GM12875 (cell line): ENCODE results near the gene MYOM1.
"Not testable (repeated sequence)": the region's sequence is repeated elsewhere in the genome, so short reads cannot be mapped to it uniquely, and the experiment has no call there.

Experiments used
- H3K4me3 ChIP-seq: one replicate; pipeline ENCODE4 v1.5.1; 2011; ENCODE audit warnings: low read depth, low read length, control low read depth
- CTCF ChIP-seq: IDR thresholded peaks from 2 replicates; pipeline ENCODE4 v1.5.1; 2011; ENCODE audit warnings: low read depth, mild to moderate bottlenecking, control low read depth, inconsistent platforms, low read length, moderate library complexity, borderline replicate concordance; ENCODE audit not compliant: insufficient read depth

MYOM1 gene

DNA sequence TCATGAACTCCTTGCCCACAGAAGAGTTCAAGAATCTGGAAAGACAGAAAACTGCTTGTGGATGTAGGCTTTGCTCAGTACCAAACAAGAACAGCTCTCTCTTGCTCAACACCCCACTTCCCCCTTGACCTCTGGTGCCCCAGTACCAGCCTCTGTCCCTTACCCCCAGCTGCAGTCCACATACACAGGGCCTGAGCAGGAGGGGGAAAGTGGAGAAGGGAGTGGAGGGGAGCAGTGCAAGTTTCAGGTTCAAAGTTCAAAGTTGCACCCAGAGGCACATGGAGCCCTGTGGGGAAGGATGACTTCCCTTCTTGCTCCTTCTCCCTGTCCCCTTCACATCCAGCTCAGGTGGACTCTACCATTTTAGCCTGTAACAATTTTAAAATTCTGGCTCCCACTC, 145.7 kb downstream of the MYOM1 start:
- no peak overlapping the region for H3K4me3 ChIP-seq
- TF ChIP-seq CTCF: no peak

- H3K4me3 ChIP-seq: not testable (repeated sequence)
These were observed 146.4 kb downstream of the MYOM1 start for GRCh38 chr18:3073353-3073752.

DNA sequence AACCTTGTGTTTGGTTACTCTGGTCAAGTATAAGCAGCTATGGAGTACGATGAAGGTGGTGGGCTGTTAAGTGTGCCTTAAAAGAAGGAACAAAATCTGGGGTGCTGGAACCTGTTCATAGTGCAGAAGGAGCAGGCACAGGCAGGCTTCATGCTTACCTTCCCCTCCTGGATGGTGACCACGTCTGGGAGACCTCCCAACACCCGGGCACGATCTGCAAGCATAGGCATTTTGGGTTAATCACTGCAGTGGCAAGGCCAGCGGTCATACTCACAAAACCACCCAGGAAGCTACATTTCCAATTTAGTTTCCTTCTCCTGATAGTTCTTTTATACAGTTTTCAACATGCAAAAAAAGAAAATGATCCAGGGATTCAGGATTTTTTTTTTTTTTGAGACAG, 148.1 kb downstream of the MYOM1 start:
- H3K4me3 ChIP-seq: no peak overlapping the region
- TF ChIP-seq CTCF: no peak

- no peak overlapping the region for H3K4me3 ChIP-seq
- no peak for TF ChIP-seq CTCF
These were observed 149.9 kb downstream of the MYOM1 start for GRCh38 chr18:3069671-3070433.

DNA sequence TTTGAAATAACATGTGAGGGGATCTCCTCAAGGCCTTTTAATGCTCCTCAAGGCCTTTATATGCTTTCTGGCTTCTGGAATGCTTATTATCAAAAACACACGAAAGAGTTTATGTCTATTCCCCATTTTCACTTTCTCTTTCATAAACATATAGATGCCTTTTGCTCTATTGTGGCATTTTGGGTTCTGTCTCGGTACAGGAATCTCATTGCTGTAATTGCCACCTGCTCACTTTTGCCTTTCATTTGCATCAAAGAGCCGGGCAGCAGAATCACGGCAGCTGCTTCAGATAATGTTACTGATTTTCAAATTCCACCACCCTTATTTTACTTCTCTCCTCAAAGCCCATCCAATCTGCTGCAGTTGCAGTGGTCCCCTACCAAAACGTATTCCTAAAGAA, 152.0 kb downstream of the MYOM1 start:
- no peak for TF ChIP-seq CTCF

DNA sequence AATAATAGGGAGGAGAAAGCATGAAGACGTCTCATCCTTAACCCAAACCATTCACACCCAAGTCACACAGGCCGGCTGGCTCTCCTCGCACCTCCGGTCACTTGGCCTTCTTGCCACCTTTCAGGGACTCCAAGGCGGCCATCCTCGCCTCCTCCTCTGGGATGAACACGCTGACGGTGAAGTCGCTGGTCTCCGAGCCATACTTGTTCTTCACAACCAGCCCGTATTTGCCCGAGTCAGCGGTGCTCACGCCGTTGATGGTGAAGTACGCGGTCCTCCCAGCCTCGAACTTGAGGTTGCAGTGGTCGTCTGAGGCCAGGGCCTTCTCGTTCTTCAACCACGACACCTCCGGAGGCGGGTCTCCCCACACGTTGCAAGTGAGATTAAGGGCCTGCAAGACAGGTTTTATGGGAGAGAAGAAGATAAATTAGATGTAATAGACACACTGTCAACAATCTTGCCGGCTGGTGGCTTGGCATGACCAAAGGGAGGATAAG, 152.6 kb downstream of the MYOM1 start:
- no peak overlapping the region for H3K4me3 ChIP-seq
- TF ChIP-seq CTCF: no peak

More for the DNA sequence above, 152.0 kb downstream of the MYOM1 start:
- H3K4me3 ChIP-seq: no peak overlapping the region

- H3K4me3 ChIP-seq: no peak overlapping the region
- no peak for TF ChIP-seq CTCF
These were observed 153.2 kb downstream of the MYOM1 start for GRCh38 chr18:3066341-3067110.

DNA sequence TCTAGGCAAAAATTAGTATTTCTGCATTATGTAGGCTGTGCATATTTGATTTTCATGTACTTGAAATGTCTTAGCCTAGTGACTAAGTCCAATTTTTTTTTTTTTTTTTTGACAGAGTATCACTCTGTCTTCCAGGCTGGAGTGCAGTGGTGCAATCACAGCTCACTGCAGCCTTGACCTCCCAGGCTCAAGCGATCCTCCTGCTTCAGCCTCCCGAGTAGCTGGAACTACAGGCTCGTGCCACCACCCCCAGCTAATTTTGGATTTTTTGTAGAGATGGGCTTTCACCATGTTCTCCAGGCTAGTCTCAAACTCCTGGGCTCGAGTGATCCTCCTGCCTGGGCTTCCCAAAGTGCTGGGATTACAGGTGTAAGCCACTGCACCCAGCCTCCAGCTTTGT, 156.0 kb downstream of the MYOM1 start:
- H3K4me3 ChIP-seq: not testable (repeated sequence)
